ENCODE results near the gene CEP120.
"Not testable (repeated sequence)": the region's sequence is repeated elsewhere in the genome, so short reads cannot be mapped to it uniquely, and the experiment has no call there.

CEP120 gene

DNA sequence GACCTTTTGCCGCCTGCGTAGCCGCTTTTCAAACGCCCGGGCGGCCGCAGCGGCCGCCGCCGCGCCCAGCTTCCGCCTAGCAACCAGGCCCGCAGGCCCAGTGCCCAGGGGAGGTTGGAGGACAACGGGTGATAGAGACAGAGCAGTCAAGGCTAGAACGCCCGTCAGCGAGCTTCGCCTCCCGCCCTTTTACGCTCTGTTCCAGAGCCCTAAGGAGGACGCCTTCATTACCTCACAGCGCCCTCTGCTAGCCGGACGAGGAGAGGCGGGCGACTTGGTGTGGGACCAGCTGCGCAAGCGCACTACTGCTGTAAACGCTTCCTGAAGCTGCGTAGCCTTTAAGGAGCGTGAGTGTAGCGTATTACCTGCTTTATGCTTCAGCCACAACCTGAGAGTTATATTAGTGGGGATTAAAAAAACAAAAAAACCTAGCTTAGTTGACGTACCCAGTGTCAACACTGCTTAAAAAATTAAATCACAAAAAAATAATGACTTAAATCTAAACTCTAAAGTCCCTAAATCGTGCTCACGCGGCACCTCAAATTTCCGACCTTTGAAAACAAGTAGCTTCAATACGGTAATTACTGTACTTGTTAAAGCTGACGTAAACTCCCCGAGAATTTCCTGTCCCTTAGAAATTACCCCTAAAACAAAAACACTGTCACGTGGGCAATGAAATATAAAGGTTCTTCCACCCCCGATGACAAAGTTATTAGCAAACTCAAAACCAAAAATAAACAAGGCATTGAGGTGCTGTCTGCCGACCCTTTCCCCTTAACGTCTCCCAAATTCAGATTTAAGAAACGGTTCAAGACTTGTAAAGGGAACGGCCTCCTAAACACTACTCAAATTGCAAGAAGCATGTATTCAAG, at the start of gene CEP120:
Gene CEP120 (minus strand): TSS at position 126 of the 872 bp plus-strand sequence. CDS start 405 bp downstream, outside the sequence.
- FAIRE-seq = peak; percentile 90

DNA sequence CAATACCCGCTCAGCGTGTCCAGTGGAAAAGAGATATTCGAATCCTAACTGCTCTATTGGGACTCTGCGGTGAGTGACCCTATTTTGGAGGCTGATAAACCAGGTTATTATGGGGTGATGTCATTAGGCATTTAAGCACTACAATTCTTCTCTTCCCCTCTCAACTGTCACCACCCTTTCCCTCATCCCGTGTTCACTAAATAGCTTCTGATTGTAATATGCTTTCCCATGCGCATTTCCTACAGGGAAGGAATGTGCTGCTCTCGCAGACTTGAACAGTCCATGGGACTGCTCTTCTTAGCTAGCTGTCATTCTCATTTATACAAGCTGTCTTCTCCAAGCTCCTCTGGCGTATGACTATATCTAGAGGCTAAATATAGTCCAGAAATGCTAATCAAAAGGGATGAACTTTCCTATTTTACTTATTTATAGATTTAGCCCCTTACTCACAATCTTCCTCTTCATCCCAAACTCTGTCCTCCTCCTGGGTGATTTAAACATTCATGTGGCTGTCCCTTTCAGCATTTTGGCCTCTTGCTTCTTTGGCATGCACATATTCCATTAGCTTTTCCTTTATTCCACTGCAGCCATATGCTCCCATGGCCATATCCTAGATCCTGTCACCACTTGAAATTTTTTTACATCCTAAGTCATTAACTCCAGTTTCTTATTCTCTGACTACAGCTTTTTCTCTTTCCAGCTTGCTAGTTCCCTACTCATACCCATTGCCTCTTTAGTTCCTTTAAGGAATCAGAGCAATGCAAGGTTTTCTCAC, 49.1 kb upstream of the CEP120 start:
- DNase-seq (ENCODE audit: low spot score) (no peak), FAIRE-seq (no peak)

More for the DNA sequence above, at the start of gene CEP120:
- DNase-seq (ENCODE audit: low spot score) = peak; percentile 99

DNA sequence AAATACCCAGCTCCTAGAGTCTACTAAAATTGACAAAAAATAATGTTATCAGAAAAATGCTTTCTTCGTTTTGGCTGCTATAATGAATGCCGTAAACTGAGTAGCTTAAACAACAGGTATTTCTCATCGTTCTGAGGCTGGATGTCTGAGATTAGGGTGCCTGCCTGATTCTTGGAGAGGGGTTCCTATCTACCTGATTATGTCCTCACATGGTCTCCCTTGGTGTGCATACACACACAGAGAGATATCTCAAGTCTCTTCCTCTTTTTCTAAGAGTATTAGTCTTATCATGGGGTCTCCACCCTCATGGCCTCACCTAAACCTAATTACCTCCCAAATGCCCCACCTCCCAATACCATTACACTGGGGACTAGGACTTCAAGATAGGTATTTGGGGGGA, 48.2 kb upstream of the CEP120 start:
- FAIRE-seq (no peak), DNase-seq (ENCODE audit: low spot score) (no peak)

DNA sequence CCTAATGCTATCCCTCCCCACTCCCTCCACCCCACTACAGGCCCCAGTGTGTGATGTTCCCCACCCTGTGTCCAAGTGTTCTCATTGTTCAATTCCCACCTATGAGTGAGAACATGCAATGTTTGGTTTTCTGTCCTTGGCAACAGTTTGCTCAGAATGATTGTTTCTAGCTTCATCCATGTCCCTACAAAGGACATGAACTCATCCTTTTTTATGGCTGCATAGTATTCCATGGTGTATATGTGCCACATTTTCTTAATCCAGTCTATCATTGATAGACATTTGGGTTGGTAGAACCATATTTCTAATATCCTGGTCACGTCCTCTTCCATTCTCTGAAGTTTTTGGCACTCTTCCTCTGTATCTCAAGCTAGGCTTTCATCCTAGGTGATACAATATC, 43.6 kb upstream of the CEP120 start:
- DNase-seq (ENCODE audit: low spot score) = not testable (repeated sequence)

DNA sequence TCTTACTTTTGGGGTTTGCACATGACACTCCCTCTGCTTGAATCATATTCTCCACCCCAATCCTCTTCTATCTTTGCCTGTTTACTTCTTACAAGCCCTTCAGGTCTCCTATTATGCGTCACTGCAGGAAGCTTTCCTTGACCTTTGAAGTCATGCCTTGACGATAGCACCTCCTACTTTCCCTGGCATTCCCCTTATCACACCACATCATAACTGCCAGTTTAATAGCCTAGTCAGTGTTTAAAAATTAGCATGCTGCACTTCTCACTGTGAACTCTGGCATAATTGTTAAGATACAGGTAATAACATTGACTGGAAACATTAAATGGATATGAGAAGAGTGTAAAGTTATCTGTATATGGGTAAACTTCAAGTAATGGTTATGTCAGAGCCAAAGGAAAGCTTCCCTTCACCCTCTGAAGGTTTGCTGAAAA, 37.1 kb upstream of the CEP120 start:
- DNase-seq (ENCODE audit: low spot score) (peak; percentile 29), FAIRE-seq (no peak)

More for the DNA sequence above, 43.6 kb upstream of the CEP120 start:
- FAIRE-seq = not testable (repeated sequence)

DNA sequence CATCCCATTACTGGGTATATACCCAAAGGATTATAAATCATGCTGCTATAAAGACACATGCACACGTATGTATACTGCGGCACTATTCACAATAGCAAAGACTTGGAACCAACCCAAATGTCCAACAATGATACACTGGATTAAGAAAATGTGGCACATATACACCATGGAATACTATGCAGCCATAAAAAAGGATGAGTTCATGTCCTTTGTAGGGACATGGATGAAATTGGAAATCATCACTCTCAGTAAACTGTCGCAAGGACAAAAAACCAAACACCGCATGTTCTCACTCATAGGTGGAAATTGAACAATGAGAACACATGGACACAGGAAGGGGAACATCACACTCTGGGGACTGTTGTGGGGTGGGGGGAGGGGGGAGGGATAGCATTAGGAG, 35.8 kb upstream of the CEP120 start:
- DNase-seq (ENCODE audit: low spot score); FAIRE-seq: not testable (repeated sequence)

DNA sequence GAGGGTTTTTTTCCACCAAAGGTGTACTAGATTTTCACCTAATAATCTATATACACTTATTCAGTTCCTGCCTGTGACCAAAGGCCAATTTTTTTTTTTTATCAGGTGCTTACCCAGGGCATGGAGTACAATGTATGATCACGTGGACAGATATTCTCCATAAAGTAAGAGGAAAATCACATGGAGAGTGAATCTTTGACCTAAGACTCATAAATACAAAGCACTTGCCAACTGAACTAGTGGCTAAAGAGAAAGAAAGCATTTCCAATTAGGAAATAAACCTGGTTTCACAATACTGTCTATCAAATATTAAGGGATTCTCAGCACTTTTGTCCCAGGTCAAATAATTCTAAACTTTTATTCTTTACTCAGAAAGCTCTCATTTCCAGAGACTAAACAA, 33.0 kb upstream of the CEP120 start:
- FAIRE-seq (no peak), DNase-seq (ENCODE audit: low spot score) (no peak)

DNA sequence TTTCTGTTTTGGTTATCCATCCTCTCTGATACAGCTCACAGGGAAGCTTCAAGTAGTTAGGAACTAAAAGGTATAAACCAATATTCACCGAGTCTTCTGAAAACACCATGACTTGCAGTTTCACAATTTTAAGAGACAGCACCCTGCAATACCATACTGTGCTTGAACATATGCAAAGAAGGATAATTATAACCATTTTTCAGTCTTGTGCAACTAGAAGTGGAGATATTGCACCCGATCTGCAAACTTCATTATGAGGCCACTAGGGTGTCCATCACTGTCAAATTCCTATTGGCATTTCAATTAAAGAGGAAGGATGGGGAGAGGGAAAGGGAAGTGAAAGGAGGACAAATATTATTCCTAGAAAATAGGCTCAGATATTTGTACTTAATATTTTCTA, 32.4 kb upstream of the CEP120 start:
- no peak for DNase-seq (ENCODE audit: low spot score)

DNA sequence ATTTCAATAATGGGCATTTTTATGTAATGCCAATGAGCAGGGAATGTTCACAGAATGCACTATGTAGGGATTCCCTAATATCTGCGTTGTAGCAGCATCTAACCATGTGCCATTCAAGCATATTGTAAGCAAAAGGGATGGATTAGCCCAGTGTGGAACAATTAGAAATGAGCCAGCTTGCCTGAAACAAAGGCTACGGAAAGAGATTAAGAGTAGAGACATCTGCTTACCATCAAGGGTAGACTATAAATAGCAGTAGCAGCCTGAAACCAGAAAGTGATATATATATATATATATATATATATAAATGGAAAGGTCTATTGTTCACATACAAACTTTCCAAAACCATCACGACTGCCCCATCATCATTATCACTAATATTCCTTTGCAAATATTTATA, 31.9 kb upstream of the CEP120 start:
- FAIRE-seq (no peak), DNase-seq (ENCODE audit: low spot score) (no peak)

More for the DNA sequence above, 32.4 kb upstream of the CEP120 start:
- FAIRE-seq = no peak

DNA sequence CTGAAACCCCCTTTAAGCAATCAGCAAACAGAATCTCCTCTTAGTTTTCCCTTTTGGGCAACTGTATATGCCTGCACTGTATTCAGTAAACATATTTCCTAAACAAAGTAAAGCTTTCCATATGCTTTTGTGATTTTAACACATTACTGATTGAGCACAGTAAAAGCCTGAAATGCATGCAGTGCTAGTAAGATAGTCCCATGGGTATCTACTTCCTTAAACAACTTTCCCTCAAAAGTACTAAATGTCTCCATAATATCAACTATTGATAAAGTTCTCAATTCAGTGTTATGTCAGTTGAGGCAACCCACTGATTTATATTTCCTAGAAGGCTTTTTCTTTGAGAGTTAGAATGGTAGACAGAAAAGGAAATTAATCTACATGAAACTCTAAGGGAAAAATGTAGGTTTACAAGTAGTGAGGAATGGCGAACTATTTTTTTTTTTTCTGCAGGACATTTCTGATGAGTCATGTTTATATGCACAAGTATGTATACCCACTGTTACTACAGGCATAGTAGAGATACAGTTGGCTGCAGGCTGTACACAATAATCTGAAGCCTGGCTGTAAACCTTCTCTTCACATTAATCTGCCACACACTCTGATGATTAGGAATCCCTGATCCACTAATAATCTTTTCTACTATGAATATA, 31.2 kb upstream of the CEP120 start:
- FAIRE-seq (no peak), DNase-seq (ENCODE audit: low spot score) (no peak)

DNA sequence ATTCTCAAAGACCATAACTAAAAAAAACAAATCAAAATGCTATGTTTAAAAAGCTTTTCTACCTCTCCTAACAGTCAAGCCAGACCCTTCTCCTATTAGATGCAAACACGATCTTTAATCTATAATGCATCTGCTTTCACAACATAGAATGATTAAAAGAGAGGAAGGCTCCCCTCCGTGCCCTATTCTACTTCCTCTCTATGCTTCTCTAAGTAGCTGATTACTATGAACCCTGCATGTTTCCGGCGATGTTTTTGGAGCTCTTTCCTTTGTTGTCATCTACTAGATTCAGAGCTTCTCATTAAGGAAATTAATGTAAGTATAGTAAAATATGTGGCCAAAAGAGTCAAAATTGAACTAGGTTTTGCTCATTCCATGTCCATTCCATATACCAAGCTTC, 29.2 kb upstream of the CEP120 start:
- FAIRE-seq (no peak), DNase-seq (ENCODE audit: low spot score) (no peak)

DNA sequence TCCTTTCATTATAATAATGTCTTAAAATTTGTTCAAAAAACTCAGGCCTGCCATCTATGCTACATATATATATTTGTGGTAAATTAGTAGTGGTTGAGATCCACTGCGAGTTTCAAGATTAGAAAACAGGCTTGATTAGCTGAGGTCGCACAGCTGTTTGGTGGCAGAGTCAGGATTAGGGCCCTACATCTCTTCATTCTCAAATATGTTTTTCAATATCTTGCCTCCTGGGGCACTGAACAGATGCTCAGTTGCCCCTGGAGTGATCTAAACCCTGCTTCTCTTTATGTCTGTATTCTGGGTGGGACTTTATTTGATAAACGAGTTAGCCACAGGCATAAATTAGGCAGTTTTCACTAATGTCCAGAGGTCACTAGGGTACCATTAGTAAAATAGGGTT, 27.8 kb upstream of the CEP120 start:
- DNase-seq (ENCODE audit: low spot score) = no peak
- FAIRE-seq = no peak

DNA sequence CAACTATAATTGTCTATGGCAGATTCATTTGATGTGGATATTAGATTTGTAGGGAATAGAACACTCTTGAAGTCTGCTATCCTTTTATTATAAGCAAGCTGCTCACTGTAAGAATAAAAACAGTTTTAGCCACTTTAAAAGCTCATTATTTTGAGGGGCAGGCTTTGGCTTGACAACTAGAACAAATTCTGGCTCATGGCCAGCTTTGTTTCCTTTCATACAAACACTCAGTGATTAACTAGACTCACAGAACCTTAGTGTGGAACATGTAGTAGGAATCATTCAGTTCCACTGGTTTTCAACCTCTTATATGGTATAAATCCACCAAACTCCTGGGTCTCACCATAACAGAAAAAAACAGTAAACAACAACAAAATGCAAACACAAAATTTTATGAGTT, 27.4 kb upstream of the CEP120 start:
- FAIRE-seq (no peak), DNase-seq (ENCODE audit: low spot score) (no peak)

DNA sequence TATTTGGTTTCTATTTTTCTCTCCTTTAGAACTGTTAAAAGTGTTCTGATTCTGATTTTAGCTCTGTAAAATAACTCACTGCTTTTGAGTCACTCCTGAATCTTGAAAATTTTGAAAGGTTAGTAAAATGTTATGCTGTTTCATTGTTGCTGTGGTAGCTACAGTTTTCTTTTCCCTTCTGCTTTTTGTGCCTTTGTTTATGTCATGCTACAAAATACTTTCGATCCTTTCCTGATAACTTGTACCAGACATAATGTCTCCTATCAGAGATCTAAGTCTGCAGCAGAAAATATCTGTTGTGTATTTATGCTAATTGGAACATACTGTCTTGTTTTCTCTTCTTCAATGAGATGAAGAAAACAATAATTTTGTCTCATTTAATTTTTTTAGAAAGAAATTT, 26.9 kb upstream of the CEP120 start:
- FAIRE-seq = no peak
- no peak for DNase-seq (ENCODE audit: low spot score)

DNA sequence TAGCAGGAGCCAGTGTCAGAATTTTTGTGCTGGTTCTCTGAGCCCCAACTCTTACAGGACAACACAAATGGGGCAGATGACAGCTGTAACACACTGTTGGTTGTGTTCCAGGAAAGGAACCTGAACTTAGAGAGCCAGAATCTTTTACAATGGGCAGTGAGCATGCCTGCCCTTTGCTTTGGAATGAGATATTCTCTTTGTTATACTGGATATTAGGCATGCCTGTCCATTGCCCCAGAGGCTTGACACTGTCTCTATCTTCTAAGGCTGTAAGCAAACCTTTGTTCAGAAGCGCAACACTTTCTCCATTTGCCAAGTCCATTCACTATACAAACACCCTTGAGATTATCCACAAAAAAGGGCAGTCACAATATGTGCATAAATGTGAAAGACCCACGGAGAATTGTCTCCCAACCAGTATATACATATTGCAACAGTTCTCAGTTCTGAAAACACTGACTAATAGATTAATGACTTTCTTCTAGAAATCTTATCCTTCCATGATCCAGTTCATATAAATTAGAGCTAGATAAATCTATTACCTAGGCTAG, 26.3 kb upstream of the CEP120 start:
- DNase-seq (ENCODE audit: low spot score) (no peak), FAIRE-seq (no peak)

DNA sequence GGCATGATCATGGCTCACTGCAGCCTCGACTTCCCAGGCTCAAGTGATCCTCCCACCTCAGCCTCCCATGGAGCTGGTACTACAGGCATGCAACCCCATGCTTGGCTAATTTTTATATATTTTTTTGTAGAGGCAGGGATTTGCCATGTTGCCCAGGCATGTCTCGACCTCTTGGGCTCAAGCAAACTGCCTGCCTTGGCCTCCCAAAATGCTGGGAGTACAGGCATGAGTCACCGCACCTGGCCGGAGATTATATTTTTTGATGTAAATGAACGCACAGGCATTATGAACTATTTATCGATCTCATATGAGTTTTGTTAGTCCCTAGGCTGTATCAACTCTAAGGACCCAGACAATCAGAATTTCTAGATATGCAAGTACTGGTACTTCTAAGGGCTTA, 25.5 kb upstream of the CEP120 start:
- FAIRE-seq = no peak
- DNase-seq (ENCODE audit: low spot score) = no peak

DNA sequence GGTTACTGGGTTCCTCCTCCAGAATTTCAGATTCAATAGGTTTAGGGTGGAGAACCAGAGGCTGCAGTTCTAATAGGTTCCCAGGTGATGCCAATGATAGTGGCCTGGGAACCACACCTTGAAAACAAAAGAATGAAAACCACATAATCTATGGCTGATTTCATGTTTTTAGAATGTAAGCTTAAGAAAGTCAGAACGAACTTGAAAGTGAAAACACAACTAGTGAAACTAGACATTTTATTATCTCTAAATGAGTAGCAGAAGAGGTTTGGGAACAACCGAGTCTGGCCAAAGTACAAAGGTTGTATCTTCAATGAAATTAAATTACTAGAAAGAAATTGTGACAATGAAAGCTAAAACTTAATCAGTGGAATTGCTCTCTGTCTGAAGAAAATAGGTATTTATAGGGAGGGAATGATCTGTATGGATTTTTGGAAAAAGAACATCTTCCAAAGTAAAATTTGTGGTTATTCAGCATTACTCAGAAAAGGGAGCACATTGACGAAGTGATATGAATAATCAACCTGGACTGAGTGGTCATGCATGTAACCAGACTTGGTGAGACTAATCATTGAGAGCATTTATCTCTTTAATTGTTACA, 24.9 kb upstream of the CEP120 start:
- FAIRE-seq (no peak), DNase-seq (ENCODE audit: low spot score) (no peak)

DNA sequence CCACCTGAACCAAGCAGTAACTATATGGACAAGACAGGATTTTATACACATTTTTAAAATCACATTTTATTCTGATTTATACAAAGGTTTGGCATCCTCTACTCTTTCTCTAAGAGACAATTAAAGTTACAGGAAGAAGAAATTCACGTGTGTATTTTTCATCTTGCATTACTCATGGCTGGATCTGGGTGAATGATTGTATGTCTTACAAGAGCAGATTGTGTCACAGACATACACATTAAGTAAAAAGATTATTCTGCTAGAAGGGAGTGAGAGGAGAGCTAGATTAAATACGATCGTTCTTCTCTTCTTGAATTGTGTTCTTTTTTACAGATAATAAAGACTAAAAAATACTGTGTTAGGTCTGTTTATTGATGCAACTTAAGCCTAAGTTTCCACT, 20.8 kb upstream of the CEP120 start:
- DNase-seq (ENCODE audit: low spot score) (no peak), FAIRE-seq (no peak)

DNA sequence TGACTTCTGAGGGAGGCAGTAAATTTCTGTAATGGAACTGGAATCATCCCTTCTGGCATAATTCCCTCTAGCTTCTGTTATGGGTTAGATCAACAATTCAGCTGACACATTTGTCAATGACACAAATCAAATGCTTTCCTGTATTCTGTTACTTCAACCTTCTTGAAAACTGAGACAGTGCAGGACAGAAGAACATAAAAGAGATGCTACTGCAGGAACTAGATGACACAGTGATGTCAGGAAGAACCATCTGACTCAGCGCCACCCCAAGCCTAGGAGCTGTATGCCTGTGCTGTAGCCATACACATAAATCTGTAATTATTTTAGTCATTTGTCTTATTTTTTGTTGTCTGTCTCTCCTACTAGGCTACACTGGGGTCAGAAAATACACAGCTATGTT, 18.2 kb upstream of the CEP120 start:
- no peak for FAIRE-seq
- no peak for DNase-seq (ENCODE audit: low spot score)

DNA sequence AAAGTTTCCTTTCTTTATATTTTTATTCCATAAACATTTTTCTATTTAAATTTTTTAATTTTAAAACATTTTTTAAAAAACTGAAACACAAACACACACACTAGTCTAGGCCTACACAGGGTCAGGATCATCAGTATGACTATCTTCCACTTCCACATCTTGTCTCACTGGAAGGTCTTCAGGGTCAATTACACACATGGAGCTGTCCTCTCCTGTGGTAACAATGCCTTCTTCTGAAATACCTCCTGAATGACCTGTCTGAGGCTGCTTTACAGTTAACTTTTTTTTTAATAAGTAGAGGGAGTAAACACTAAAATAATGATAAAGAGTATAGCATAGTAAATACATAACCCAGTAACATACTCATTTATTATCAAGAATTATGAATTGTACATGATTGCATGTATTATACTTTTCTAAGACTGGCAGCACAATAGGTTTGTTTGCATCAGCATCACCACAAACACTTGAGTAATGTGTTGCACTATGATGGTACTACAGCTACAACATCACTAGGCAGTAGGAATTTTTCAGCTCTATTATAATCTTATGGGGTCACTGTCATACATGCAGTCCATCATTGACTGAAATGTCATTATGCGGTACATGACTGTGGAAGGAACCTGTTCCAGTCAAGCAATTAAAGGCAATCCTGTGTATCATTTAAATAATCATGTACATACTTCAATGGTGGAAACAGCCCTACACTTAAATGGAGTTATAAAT, 17.4 kb upstream of the CEP120 start:
- FAIRE-seq = no peak

DNA sequence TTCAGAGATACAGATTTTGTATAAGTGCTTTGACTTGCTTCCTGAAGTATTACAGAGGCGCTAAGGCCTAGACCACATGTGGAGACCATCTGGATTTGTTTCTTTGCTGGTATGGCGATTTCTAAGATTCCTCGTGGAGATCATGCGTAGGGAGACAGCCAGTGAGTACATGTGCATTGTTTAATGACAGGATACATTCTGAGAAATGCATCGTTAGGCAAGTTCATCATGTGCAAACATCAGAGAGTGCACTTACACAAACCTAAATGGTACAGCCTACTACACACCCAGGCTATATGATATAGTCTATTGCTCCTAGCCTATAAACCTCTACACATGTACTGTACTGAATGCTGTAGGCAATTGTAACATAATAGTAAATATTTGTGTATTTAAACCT, 16.5 kb upstream of the CEP120 start:
- no peak for DNase-seq (ENCODE audit: low spot score)
- FAIRE-seq = no peak

More for the DNA sequence above, 17.4 kb upstream of the CEP120 start:
- DNase-seq (ENCODE audit: low spot score) = no peak

All from RCC 7860 (cell line).